ENCODE measurements around the gene HS2ST1. TPM values are rescaled to one million over a fixed set of nuclear protein-coding genes. Genes with fewer than 3 reads are reported as not detected.

HS2ST1 gene
- total and polyA plus RNA-seq, 7 donors = 2.4 to 13.7 (median 10.0) TPM

- peaks cover 0 to 9% (median 6%) of the 10 kb centered on the region in 4 donors for H3K4me1 ChIP-seq
- H3K27ac ChIP-seq = no peak overlapping the region
- H3K36me3 ChIP-seq = no peaks in the 10 kb centered on the region
- no peak overlapping the region for H3K4me3 ChIP-seq
- H3K9me3 ChIP-seq = no peaks in the 10 kb centered on the region
- intact Hi-C loops (cut with DNase I) = no loop called here
- no peak for TF ChIP-seq POLR2AphosphoS5 (IDR thresholded peaks at IDR 0.05)
- no peak for TF ChIP-seq POLR2A (IDR thresholded peaks at IDR 0.05)
- no peak for TF ChIP-seq EP300 (IDR thresholded peaks at IDR 0.05)
- TF ChIP-seq CTCF (IDR thresholded peaks at IDR 0.05) = no peak
- H3K27me3 ChIP-seq = no peaks in the 10 kb centered on the region
- no peak for DNase-seq
- 90 to 91% methylated on average over 8 of the region's 8 CpGs for WGBS, 2 donors
These were observed 222.3 kb downstream of the HS2ST1 start for GRCh38 chr1:87136607-87137341.

- Histone ChIP-seq H3K27ac (no peak overlapping the region), H3K36me3 (no peaks in the 10 kb centered on the region), H3K9me3 (no peaks in the 10 kb centered on the region), H3K4me3 (no peak overlapping the region), H3K4me1 (peaks cover 0 to 4% (median under 1%) of the 10 kb centered on the region in 4 donors), H3K27me3 (no peaks in the 10 kb centered on the region)
- intact Hi-C loops (cut with DNase I) = no loop called here
- DNase-seq = no peak
- WGBS, 2 donors = 89 to 95% methylated on average over 2 of the region's 2 CpGs
- TF ChIP-seq POLR2A (IDR thresholded peaks at IDR 0.05) = no peak
- TF ChIP-seq POLR2AphosphoS5 (IDR thresholded peaks at IDR 0.05) = no peak
- no peak for TF ChIP-seq CTCF (IDR thresholded peaks at IDR 0.05)
- no peak for TF ChIP-seq EP300 (IDR thresholded peaks at IDR 0.05)
These were observed 222.9 kb downstream of the HS2ST1 start for GRCh38 chr1:87137342-87137739.

GRCh38 chr1:87140831-87141540 lies 226.6 kb downstream of the HS2ST1 start:
- intact Hi-C loops (cut with DNase I) = no loop called here
- no peak overlapping the region for H3K27ac ChIP-seq
- WGBS, 2 donors = 75 to 94% methylated on average over 2 of the region's 2 CpGs
- TF ChIP-seq POLR2A (IDR thresholded peaks at IDR 0.05) (no peak), CTCF (IDR thresholded peaks at IDR 0.05) (no peak), EP300 (IDR thresholded peaks at IDR 0.05) (no peak), POLR2AphosphoS5 (IDR thresholded peaks at IDR 0.05) (no peak)
- H3K4me1 ChIP-seq = no peaks in the 10 kb centered on the region
- no peaks in the 10 kb centered on the region for H3K27me3 ChIP-seq
- H3K36me3 ChIP-seq = no peaks in the 10 kb centered on the region
- H3K4me3 ChIP-seq = no peak overlapping the region
- DNase-seq = no peak
- H3K9me3 ChIP-seq = no peaks in the 10 kb centered on the region

GRCh38 chr1:87141556-87141955 lies 227.1 kb downstream of the HS2ST1 start:
- intact Hi-C loops (cut with DNase I) = no loop called here
- no peaks in the 10 kb centered on the region for H3K27me3 ChIP-seq
- H3K9me3 ChIP-seq = no peaks in the 10 kb centered on the region
- no peaks in the 10 kb centered on the region for H3K36me3 ChIP-seq
- no peak overlapping the region for H3K27ac ChIP-seq
- 92 to 94% methylated on average over 8 of the region's 8 CpGs for WGBS, 2 donors
- no peak for DNase-seq
- no peak for TF ChIP-seq POLR2A (IDR thresholded peaks at IDR 0.05)
- no peak overlapping the region for H3K4me3 ChIP-seq
- no peaks in the 10 kb centered on the region for H3K4me1 ChIP-seq

GRCh38 chr1:87143413-87144135 lies 229.1 kb downstream of the HS2ST1 start:
- 92 to 95% methylated on average over 3 of the region's 3 CpGs for WGBS, 2 donors
- Histone ChIP-seq H3K4me1 (no peaks in the 10 kb centered on the region), H3K9me3 (no peaks in the 10 kb centered on the region), H3K4me3 (no peak overlapping the region), H3K27ac (no peak overlapping the region), H3K36me3 (no peaks in the 10 kb centered on the region), H3K27me3 (no peaks in the 10 kb centered on the region)
- no peak for TF ChIP-seq CTCF (IDR thresholded peaks at IDR 0.05)
- no peak for TF ChIP-seq POLR2A (IDR thresholded peaks at IDR 0.05)
- no peak for TF ChIP-seq EP300 (IDR thresholded peaks at IDR 0.05)
- no peak for TF ChIP-seq POLR2AphosphoS5 (IDR thresholded peaks at IDR 0.05)
- DNase-seq = no peak
- intact Hi-C loops (cut with DNase I) = no loop called here

Data from sigmoid colon (tissue), 7 donors.